ENCODE data around the gene MSRB3. TPM values are rescaled to one million over a fixed set of nuclear protein-coding genes. Genes with fewer than 3 reads are reported as not detected.

Gene MSRB3
- total and polyA plus RNA-seq, 2 of the 4 experiments (the other 2 are of a cell fraction): 31.7 to 35.7 TPM

DNA sequence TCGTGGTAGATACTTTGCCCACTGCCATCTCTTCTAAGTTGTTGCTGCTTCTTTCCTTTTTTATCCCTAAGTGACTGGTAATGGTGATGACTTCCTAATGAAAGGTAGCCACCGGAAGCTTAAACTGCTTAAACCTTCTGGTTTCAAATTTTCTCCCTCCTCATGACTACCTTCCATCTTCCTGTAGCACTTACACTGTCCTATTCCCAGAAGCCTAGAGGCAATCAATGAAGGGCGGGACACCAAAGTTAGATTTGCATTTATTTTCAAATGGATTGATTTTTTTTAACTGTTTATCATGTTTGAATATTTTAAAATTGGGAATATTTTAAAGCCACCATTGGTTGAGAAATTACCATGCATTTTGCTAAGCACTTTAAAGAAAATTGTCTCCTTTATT, 64.7 kb downstream of the MSRB3 start:
- no peak overlapping the region for H2AK9ac ChIP-seq (replicated peaks; ENCODE audit: low read depth, low read length, poor library complexity)
- ATAC-seq (ENCODE audit: low read depth): no peak
- H2AFZ ChIP-seq (replicated peaks; ENCODE audit: low read length, poor library complexity): no peak overlapping the region
- H3K9ac ChIP-seq (ENCODE audit: low read depth, low read length): no peak overlapping the region
- H2BK15ac ChIP-seq (ENCODE audit: low read depth, low read length): no peak overlapping the region
- no peak overlapping the region for H3K4me3 ChIP-seq (ENCODE audit: insufficient read depth, low read depth, low read length)
- H3K27ac ChIP-seq (ENCODE audit: insufficient read depth, low read length): no peak overlapping the region
- BruUV-seq (replicated peaks): no TSS peak
- no peak for TF ChIP-seq SMC3 (IDR thresholded peaks at IDR 0.05; ENCODE audit: low read depth, low read length)
- TF ChIP-seq NFE2L2 (IDR thresholded peaks at IDR 0.05; ENCODE audit: low read depth, low read length): no peak
- no peak for TF ChIP-seq MAFK (IDR thresholded peaks at IDR 0.05; ENCODE audit: low read depth, low read length)
- TF ChIP-seq MAZ (IDR thresholded peaks at IDR 0.05; ENCODE audit: borderline replicate concordance, low read depth, low read length): no peak
- TF ChIP-seq, protein P1, sequence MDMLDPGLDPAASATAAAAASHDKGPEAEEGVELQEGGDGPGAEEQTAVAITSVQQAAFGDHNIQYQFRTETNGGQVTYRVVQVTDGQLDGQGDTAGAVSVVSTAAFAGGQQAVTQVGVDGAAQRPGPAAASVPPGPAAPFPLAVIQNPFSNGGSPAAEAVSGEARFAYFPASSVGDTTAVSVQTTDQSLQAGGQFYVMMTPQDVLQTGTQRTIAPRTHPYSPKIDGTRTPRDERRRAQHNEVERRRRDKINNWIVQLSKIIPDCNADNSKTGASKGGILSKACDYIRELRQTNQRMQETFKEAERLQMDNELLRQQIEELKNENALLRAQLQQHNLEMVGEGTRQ (IDR thresholded peaks at IDR 0.05; ENCODE audit: low read depth, low read length): no peak
- no peak for TF ChIP-seq MXI1 (IDR thresholded peaks at IDR 0.05; ENCODE audit: borderline replicate concordance, low read depth, low read length)
- TF ChIP-seq FOS (IDR thresholded peaks at IDR 0.05; ENCODE audit: low read depth, low read length): no peak
- TF ChIP-seq, protein P2, sequence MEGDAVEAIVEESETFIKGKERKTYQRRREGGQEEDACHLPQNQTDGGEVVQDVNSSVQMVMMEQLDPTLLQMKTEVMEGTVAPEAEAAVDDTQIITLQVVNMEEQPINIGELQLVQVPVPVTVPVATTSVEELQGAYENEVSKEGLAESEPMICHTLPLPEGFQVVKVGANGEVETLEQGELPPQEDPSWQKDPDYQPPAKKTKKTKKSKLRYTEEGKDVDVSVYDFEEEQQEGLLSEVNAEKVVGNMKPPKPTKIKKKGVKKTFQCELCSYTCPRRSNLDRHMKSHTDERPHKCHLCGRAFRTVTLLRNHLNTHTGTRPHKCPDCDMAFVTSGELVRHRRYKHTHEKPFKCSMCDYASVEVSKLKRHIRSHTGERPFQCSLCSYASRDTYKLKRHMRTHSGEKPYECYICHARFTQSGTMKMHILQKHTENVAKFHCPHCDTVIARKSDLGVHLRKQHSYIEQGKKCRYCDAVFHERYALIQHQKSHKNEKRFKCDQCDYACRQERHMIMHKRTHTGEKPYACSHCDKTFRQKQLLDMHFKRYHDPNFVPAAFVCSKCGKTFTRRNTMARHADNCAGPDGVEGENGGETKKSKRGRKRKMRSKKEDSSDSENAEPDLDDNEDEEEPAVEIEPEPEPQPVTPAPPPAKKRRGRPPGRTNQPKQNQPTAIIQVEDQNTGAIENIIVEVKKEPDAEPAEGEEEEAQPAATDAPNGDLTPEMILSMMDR (conservative IDR thresholded peaks at IDR 0.05; ENCODE audit: low read depth, low read length): no peak
- no peak for TF ChIP-seq CEBPB (IDR thresholded peaks at IDR 0.05; ENCODE audit: low read depth, low read length)
- no peak for TF ChIP-seq RAD21 (IDR thresholded peaks at IDR 0.05; ENCODE audit: low read length)
- TF ChIP-seq, protein P3, sequence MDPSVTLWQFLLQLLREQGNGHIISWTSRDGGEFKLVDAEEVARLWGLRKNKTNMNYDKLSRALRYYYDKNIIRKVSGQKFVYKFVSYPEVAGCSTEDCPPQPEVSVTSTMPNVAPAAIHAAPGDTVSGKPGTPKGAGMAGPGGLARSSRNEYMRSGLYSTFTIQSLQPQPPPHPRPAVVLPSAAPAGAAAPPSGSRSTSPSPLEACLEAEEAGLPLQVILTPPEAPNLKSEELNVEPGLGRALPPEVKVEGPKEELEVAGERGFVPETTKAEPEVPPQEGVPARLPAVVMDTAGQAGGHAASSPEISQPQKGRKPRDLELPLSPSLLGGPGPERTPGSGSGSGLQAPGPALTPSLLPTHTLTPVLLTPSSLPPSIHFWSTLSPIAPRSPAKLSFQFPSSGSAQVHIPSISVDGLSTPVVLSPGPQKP (IDR thresholded peaks at IDR 0.05; ENCODE audit: borderline replicate concordance, low read depth, low read length): no peak
- TF ChIP-seq BHLHE40 (IDR thresholded peaks at IDR 0.05; ENCODE audit: low read depth, low read length): no peak
- TF ChIP-seq RFX5 (IDR thresholded peaks at IDR 0.05; ENCODE audit: low read depth, low read length): no peak
- TF ChIP-seq POLR2A (IDR thresholded peaks at IDR 0.05; ENCODE audit: low read depth, low read length): no peak
- no peak for TF ChIP-seq RCOR1 (IDR thresholded peaks at IDR 0.05; ENCODE audit: insufficient replicate concordance, low read length)
- TF ChIP-seq CHD1 (IDR thresholded peaks at IDR 0.05; ENCODE audit: low read depth, low read length): no peak
- no peak overlapping the region for H2BK5ac ChIP-seq (ENCODE audit: low read depth, low read length, poor library complexity, severe bottlenecking)
- intact Hi-C loops (cut with micrococcal nuclease): no loop called here
- H3K9me3 ChIP-seq (ENCODE audit: control insufficient read depth, insufficient read depth, low read length): no peaks in the 10 kb centered on the region
- peaks cover 0 to 3% of the 10 kb centered on the region in 2 experiments; a peak in 2 of 4 replicates for H3K79me1 ChIP-seq (ENCODE audit: low read depth in 1 of 2, low read length in 2 of 2)
- H2AK5ac ChIP-seq (ENCODE audit: low read depth, low read length): no peak overlapping the region
- no peaks in the 10 kb centered on the region for H3K9me1 ChIP-seq (ENCODE audit: insufficient read depth, low read length)
- H3K14ac ChIP-seq (replicated peaks; ENCODE audit: low read depth, low read length): no peak overlapping the region
- dilution Hi-C loops (cut with HindIII; ENCODE audit: low sequenced_read_pairs, unreplicated experiment): no loop called here
- no peaks in the 10 kb centered on the region for H3K27me3 ChIP-seq (ENCODE audit: control insufficient read depth, insufficient read depth, low read length)
- H4K8ac ChIP-seq (ENCODE audit: low read depth in 2 of 2, low read length in 2 of 2): no peak overlapping the region
- H3K4me1 ChIP-seq (ENCODE audit: control insufficient read depth, insufficient read depth, low read length): no peaks in the 10 kb centered on the region
- no peak overlapping the region for H3K56ac ChIP-seq (ENCODE audit: extremely low read depth, insufficient read depth, low read length)
- DNase-seq: no peak
- H4K20me1 ChIP-seq (ENCODE audit: insufficient read depth, low read length): no peaks in the 10 kb centered on the region
- no peak overlapping the region for H2BK20ac ChIP-seq (ENCODE audit: low read depth, low read length)
- WGBS, 2 experiments (ENCODE audit: extremely low coverage in 2 of 2, insufficient read length in 1 of 2): no CpG with 5 or more reads among the region's 3 CpGs
- H3K23ac ChIP-seq (ENCODE audit: low read depth, low read length): no peak overlapping the region
- H3K36me3 ChIP-seq (ENCODE audit: control insufficient read depth, insufficient read depth, low read length): no peaks in the 10 kb centered on the region; the same call in 1 of the 2 replicates
- H3K4ac ChIP-seq (ENCODE audit: low read depth, low read length): no peak overlapping the region
- H3K4me2 ChIP-seq (ENCODE audit: low read depth, low read length): no peak overlapping the region
- ChIA-PET POLR2A (ENCODE audit: unreplicated experiment) (no interaction called here), CTCF (interaction anchor here (0.7 kb wide), 1 partner anchor 30 kb away, joined by 4 read pairs; no protein-coding TSS in a partner anchor)
- no peak overlapping the region for H4K91ac ChIP-seq (ENCODE audit: insufficient read depth, low read depth, low read length)
- H3K18ac ChIP-seq (ENCODE audit: low read depth, low read length): no peak overlapping the region
- in situ Hi-C loops (cut with MboI; ENCODE audit: low sequenced_read_pairs): no loop called here
- H4K5ac ChIP-seq (ENCODE audit: low read depth, low read length): no peak overlapping the region
- H2BK120ac ChIP-seq (ENCODE audit: low read depth, low read length): no peak overlapping the region

All from IMR-90 (cell line).